Vagina (tissue), 2 donors: ENCODE data around the gene PGAP1.

ENCODE experiments used
- CTCF ChIP-seq, 3 experiments: fragments of 450-650 bp in 2 of 3; fragments of 200-600 bp in 1 of 3; sonication (generic) in 1 of 3; IDR thresholded peaks; one replicate each; pipeline ENCODE4 v1.5.1; 2017 to 2019; ENCODE audit warnings: antibody characterized with exemption in 3 of 3, mild to moderate bottlenecking in 2 of 3, moderate library complexity in 2 of 3
- POLR2A ChIP-seq, 2 donors: fragments of 450-650 bp; IDR thresholded peaks; one replicate each; pipeline ENCODE4 v1.6.1; 2017; ENCODE audit warnings: antibody characterized with exemption in 2 of 2, mild to moderate bottlenecking in 2 of 2, moderate library complexity in 2 of 2
- POLR2AphosphoS5 ChIP-seq, 2 donors: sonication (generic); formaldehyde crosslinking; IDR thresholded peaks; one replicate each; pipeline ENCODE4 v1.9.0; 2017; ENCODE audit warnings: antibody characterized with exemption in 2 of 2, mild to moderate bottlenecking in 2 of 2, low read depth in 1 of 2; ENCODE audit not compliant: insufficient read depth in 1 of 2

GRCh38 chr2:196965651-196966050 is 39.1 kb upstream of the PGAP1 start:
- TF ChIP-seq POLR2A (IDR thresholded peaks at IDR 0.05) (no peak), CTCF (IDR thresholded peaks at IDR 0.05) (no peak), POLR2AphosphoS5 (IDR thresholded peaks at IDR 0.05; ENCODE audit: insufficient read depth in 1 of 2, low read depth in 1 of 2) (no peak)
